Smooth muscle cell (in vitro differentiated cells): ENCODE data around the gene LDLRAD4. TPM values are rescaled to one million over a fixed set of nuclear protein-coding genes. Genes with fewer than 3 reads are reported as not detected.

ENCODE experiments used
- DNase-seq: peaks from one replicate; lab custom pipeline; 2025; ENCODE audit not compliant: unreplicated experiment; lab: John Stamatoyannopoulos, UW
- H2AFZ ChIP-seq: fragments of 200-600 bp; sonication (generic); 2 replicates; pipeline ENCODE4 v1.6.0; 2016; ENCODE audit warnings: antibody characterized with exemption, low read depth, mild to moderate bottlenecking
- H3F3A ChIP-seq: fragments of 200-600 bp; sonication (generic); 2 replicates; pipeline ENCODE4 v1.6.0; 2017; ENCODE audit warnings: antibody characterized with exemption, low read depth
- H3K27ac ChIP-seq: fragments of 200-600 bp; sonication (generic); 2 replicates; pipeline ENCODE4 v1.5.1; 2016; ENCODE audit warnings: low read depth, mild to moderate bottlenecking
- H3K27me3 ChIP-seq: fragments of 200-600 bp; sonication (generic); 2 replicates; pipeline ENCODE4 v1.6.1; 2016; ENCODE audit warnings: low read depth, mild to moderate bottlenecking
- H3K36me3 ChIP-seq: fragments of 200-600 bp; sonication (generic); 2 replicates; pipeline ENCODE4 v1.5.1; 2016; ENCODE audit warnings: low read depth
- H3K4me1 ChIP-seq: fragments of 200-600 bp; sonication (generic); 2 replicates; pipeline ENCODE4 v1.5.1; 2016; ENCODE audit warnings: low read depth
- H3K4me2 ChIP-seq: fragments of 200-600 bp; sonication (generic); 2 replicates; pipeline ENCODE4 v1.6.0; 2016; ENCODE audit warnings: mild to moderate bottlenecking
- H3K4me3 ChIP-seq: fragments of 200-600 bp; sonication (generic); 2 replicates; pipeline ENCODE4 v1.5.1; 2016; ENCODE audit warnings: mild to moderate bottlenecking
- H3K79me2 ChIP-seq: fragments of 200-600 bp; sonication (generic); 2 replicates; pipeline ENCODE4 v1.6.0; 2016; ENCODE audit warnings: low read depth, mild to moderate bottlenecking
- H3K9ac ChIP-seq: fragments of 200-600 bp; sonication (generic); 2 replicates; pipeline ENCODE4 v1.6.0; 2016; ENCODE audit warnings: low read depth
- H3K9me3 ChIP-seq: fragments of 200-600 bp; sonication (generic); replicated peaks from 2 replicates; pipeline ENCODE4 v1.5.1; 2016; ENCODE audit warnings: low read depth
- H4K20me1 ChIP-seq: fragments of 200-600 bp; sonication (generic); 2 replicates; pipeline ENCODE4 v1.6.0; 2016; ENCODE audit warnings: low read depth
- WGBS: methylation state at CpG from one replicate; pipeline ENCODE4 v1.1.7; 2016; ENCODE audit warnings: low lambda C conversion rate; 5-methylcytosine and 5-hydroxymethylcytosine counted together
- polyA plus RNA-seq: library from polyadenylated mRNA; unstranded; fragments of >200 nt; fragmentation: Nextera tagmentation; extraction: Ambion mirVana; gene quantifications from 2 replicates; pipeline ENCODE4 v1.2.1, GENCODE V29; 2016
- total RNA-seq: library from RNA; depleted of rRNA; stranded (reverse); fragments of >200 nt; gene quantifications from 2 replicates; pipeline ENCODE4 v1.2.3, GENCODE V29; 2014
- TF ChIP-seq, protein P1 (sequence below): fragments of 200-600 bp; sonication (generic); IDR thresholded peaks from 2 replicates; pipeline ENCODE4 v1.5.1; 2017; ENCODE audit warnings: borderline replicate concordance, mild to moderate bottlenecking, antibody characterized with exemption; ENCODE audit not compliant: insufficient read depth, poor library complexity, severe bottlenecking

The LDLRAD4 gene
- total and polyA plus RNA-seq, 2 experiments from 2014 or later: 36.2 to 48.3 TPM

DNA sequence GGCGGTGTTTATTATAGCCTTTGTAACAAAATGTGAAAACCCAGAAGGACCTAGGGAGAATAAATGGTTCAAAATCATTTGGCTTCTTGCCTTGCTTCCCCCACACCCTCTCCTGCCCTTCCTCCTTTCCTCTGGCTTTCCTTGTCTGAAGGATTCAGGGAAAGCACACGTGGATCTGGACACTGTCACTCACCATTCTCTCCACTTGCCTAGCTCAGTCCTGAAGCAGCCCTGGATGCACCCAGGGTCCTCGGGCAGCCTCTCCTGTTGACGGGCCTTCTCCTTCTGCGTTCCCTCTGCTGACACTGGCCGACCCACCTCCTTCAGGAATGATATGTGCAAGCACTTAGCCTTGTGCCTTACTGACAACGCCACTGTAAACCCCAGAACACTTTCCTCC, 439.4 kb downstream of the LDLRAD4 start:
- H2AFZ ChIP-seq: no peak overlapping the region
- whole genome bisulfite sequencing: 77% methylated on average over 7 of the region's 7 CpGs
- no peaks in the 10 kb centered on the region for H3K27me3 ChIP-seq
- H3K9me3 ChIP-seq: no peaks in the 10 kb centered on the region
- H3K36me3 ChIP-seq: no peaks in the 10 kb centered on the region
- no peak for DNase-seq
- H3K4me3 ChIP-seq: no peak overlapping the region
- no peaks in the 10 kb centered on the region for H3K79me2 ChIP-seq
- H3F3A ChIP-seq: no peaks in the 10 kb centered on the region
- no peak overlapping the region for H3K4me2 ChIP-seq
- no peak overlapping the region for H3K27ac ChIP-seq
- TF ChIP-seq, protein P1, sequence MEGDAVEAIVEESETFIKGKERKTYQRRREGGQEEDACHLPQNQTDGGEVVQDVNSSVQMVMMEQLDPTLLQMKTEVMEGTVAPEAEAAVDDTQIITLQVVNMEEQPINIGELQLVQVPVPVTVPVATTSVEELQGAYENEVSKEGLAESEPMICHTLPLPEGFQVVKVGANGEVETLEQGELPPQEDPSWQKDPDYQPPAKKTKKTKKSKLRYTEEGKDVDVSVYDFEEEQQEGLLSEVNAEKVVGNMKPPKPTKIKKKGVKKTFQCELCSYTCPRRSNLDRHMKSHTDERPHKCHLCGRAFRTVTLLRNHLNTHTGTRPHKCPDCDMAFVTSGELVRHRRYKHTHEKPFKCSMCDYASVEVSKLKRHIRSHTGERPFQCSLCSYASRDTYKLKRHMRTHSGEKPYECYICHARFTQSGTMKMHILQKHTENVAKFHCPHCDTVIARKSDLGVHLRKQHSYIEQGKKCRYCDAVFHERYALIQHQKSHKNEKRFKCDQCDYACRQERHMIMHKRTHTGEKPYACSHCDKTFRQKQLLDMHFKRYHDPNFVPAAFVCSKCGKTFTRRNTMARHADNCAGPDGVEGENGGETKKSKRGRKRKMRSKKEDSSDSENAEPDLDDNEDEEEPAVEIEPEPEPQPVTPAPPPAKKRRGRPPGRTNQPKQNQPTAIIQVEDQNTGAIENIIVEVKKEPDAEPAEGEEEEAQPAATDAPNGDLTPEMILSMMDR: no peak
- H3K4me1 ChIP-seq: no peaks in the 10 kb centered on the region
- no peaks in the 10 kb centered on the region for H4K20me1 ChIP-seq
- H3K9ac ChIP-seq: no peak overlapping the region

DNA sequence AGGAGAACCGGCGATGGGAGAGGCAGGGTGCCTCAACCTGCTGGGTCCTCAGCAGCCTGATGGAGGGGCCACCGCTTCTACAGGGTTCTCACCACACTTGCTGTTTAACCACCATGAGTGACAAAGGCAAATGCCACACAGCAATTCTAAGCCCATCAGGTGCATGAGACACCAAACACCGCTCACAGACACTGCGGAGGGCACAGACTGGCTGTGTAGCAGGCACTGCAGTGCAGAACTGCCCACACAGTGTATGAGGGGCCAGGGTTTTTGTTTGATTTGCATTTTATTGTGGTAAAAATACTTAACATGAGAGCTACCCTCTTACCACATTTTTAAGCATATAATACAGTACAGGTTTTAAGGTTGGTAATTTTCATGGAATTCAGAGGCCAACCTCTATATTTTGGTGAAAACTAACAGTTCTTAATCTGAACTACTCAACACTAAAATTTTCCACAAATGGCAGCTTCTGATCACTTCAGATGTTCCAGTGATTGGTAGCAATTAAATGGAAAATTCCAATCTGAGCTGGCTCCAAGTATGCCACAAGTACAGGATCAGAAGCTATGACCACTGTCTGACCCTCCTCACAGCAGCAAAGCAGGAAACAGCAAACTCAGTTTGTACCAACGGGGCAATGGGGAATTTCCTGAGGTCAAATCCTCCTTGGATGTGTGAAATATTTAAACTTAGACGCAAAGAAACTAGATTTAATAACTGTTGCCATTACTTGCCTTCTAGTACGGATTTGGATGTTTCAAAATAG, 440.1 kb downstream of the LDLRAD4 start:
- Histone ChIP-seq H3K4me3 (no peak overlapping the region), H3K27ac (no peak overlapping the region), H2AFZ (no peak overlapping the region), H4K20me1 (no peaks in the 10 kb centered on the region), H3F3A (no peaks in the 10 kb centered on the region), H3K27me3 (no peaks in the 10 kb centered on the region), H3K9me3 (no peaks in the 10 kb centered on the region), H3K36me3 (no peaks in the 10 kb centered on the region), H3K9ac (no peak overlapping the region), H3K4me2 (no peak overlapping the region), H3K4me1 (no peaks in the 10 kb centered on the region), H3K79me2 (no peaks in the 10 kb centered on the region)
- WGBS: 98% methylated on average over 8 of the region's 8 CpGs
- DNase-seq: no peak
- TF ChIP-seq, protein P1: no peak

DNA sequence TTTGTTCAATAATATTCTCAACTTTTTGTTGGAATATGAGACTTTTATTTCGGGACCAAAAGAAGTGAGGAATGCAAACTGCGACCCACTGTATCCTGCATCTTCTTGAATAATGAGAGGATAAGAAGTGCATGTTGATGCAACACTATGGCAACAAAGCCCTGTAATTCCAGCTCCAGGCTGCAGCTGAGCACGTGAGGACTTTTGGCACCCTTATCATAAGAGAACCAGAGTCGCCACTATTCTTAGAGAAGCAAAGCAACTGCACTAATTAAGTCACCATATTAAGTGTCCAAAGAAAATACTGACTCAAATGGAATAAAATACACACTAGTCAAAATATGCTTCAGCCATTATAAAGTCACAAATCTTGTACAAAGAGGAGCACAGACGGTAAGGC, 441.9 kb downstream of the LDLRAD4 start:
- Histone ChIP-seq H3K4me3 (no peak overlapping the region), H3K9me3 (no peaks in the 10 kb centered on the region), H4K20me1 (no peaks in the 10 kb centered on the region), H3K9ac (no peak overlapping the region), H2AFZ (no peak overlapping the region), H3F3A (no peaks in the 10 kb centered on the region), H3K4me2 (no peak overlapping the region), H3K79me2 (no peaks in the 10 kb centered on the region), H3K36me3 (no peaks in the 10 kb centered on the region), H3K27me3 (no peaks in the 10 kb centered on the region), H3K4me1 (no peaks in the 10 kb centered on the region), H3K27ac (no peak overlapping the region)
- TF ChIP-seq, protein P1: no peak
- no peak for DNase-seq
- 75% methylated on average over 5 of the region's 5 CpGs for WGBS
